ENCODE data around the gene ABCB9. TPM values are rescaled to one million over a fixed set of nuclear protein-coding genes. Genes with fewer than 3 reads are reported as not detected.

Gene ABCB9
- total RNA-seq, 1 experiment from 2014 or later, result 14.7 TPM

GRCh38 chr12:122896662-122897061 lies 69.6 kb downstream of the ABCB9 start:
- Histone ChIP-seq H3K4me2 (ENCODE audit: low read length) (peak overlapping the region; percentile 86; the same call in 1 of the 2 replicates), H3K27me3 (ENCODE audit: insufficient read depth, low read length) (no peaks in the 10 kb centered on the region), H3K79me2 (ENCODE audit: insufficient read depth, low read length) (peaks cover 43% of the 10 kb centered on the region), H3K9ac (ENCODE audit: low read length) (0 out of 2 replicates have a peak overlapping the region, but pooled peaks have one; percentile 98), H4K20me1 (ENCODE audit: insufficient read depth) (no peaks in the 10 kb centered on the region), H3K27ac (ENCODE audit: low read depth, low read length) (no peak overlapping the region), H2AFZ (ENCODE audit: low read depth, low read length, poor library complexity, severe bottlenecking) (peak overlapping the region; percentile 80), H3K36me3 (ENCODE audit: control insufficient read depth in 1 of 2, insufficient read depth in 2 of 2, low read length in 2 of 2) (no peaks in the 10 kb centered on the region), H3K9me3 (ENCODE audit: control insufficient read depth in 1 of 2, insufficient read depth in 1 of 2, low read depth in 1 of 2, low read length in 2 of 2) (no peaks in the 10 kb centered on the region), H3K4me3 (replicated peaks in 1 of 2; ENCODE audit: low read depth in 1 of 2, low read length in 2 of 2) (peak overlapping the region in 1 of 2 experiments; percentile 93; a peak in 1 of 4 replicates), H3K4me1 (ENCODE audit: control insufficient read depth in 1 of 2, insufficient read depth in 2 of 2, low read length in 2 of 2) (peaks cover 29 to 52% of the 10 kb centered on the region in 2 experiments), H3K9me2 (ENCODE audit: insufficient read depth) (no peaks in the 10 kb centered on the region)
- ATAC-seq (no peak), DNase-seq (ENCODE audit: low read depth, low spot score) (no peak)
- BruUV-seq (replicated peaks), result no TSS peak
- CTCF ChIA-PET, result no interaction called here
- RAD21 ChIA-PET (ENCODE audit: low non-redundant PET in 1 of 2, low total read pairs in 2 of 2, uncharacterized antibody in 2 of 2, unreplicated experiment in 2 of 2), result no interaction called here
- intact Hi-C loops (cut with micrococcal nuclease), result no loop called here
- POLR2A ChIA-PET, result no interaction called here
- no peak for TF ChIP-seq EZH2phosphoT487 (IDR thresholded peaks at IDR 0.05; ENCODE audit: borderline replicate concordance)
- no peak for TF ChIP-seq ATF3 (IDR thresholded peaks at IDR 0.05)
- no peak for TF ChIP-seq POLR2AphosphoS5 (IDR thresholded peaks at IDR 0.05; ENCODE audit: low read depth, low read length)
- no peak for TF ChIP-seq CBX3 (IDR thresholded peaks at IDR 0.05; ENCODE audit: low read depth)
- no peak for TF ChIP-seq MAX (IDR thresholded peaks at IDR 0.05)
- no peak for TF ChIP-seq EZH2 (IDR thresholded peaks at IDR 0.05)
- no peak for TF ChIP-seq ZNF274 (IDR thresholded peaks at IDR 0.05; ENCODE audit: low read depth, low read length)
- no peak for TF ChIP-seq YY1 (IDR thresholded peaks at IDR 0.05; ENCODE audit: extremely low read depth, insufficient replicate concordance, low read depth, low read length)
- no peak for TF ChIP-seq SRF (IDR thresholded peaks at IDR 0.05; ENCODE audit: low read depth)
- no peak for TF ChIP-seq JUND (IDR thresholded peaks at IDR 0.05)
- no peak for TF ChIP-seq RAD21 (IDR thresholded peaks at IDR 0.05; ENCODE audit: low read depth)
- TF ChIP-seq SP1 (IDR thresholded peaks at IDR 0.05; ENCODE audit: low read depth), result no peak
- no peak for TF ChIP-seq ZFX (IDR thresholded peaks at IDR 0.05)
- no peak for TF ChIP-seq FOSL1 (IDR thresholded peaks at IDR 0.05; ENCODE audit: low read depth)
- TF ChIP-seq POLR2A (IDR thresholded peaks at IDR 0.05; ENCODE audit: borderline replicate concordance, extremely low read depth, insufficient read depth, insufficient read length), result no peak
- TF ChIP-seq CTCF (IDR thresholded peaks at IDR 0.05 in 2 of 3, conservative IDR thresholded peaks at IDR 0.05 in 1 of 3; ENCODE audit: borderline replicate concordance in 1 of 3, insufficient read depth in 1 of 3, low read depth in 2 of 3, low read length in 2 of 3), result no peak

Data from HCT116 (cell line).